OCI-LY3 (cell line): Measurements from ENCODE around the gene GHRHR.

Experiments used
- H2AFZ ChIP-seq: fragments of 200-600, 300-600 bp; shearing (Covaris generic); 2 replicates; pipeline ENCODE4 v1.6.0; 2014; ENCODE audit warnings: antibody characterized with exemption, low read depth, low read length
- H3K27ac ChIP-seq: fragments of 200-600, 300-600 bp; sonication (generic); 2 replicates; pipeline ENCODE4 v1.5.1; 2014; ENCODE audit warnings: mild to moderate bottlenecking, low read length, moderate library complexity, mixed read lengths
- H3K27me3 ChIP-seq: fragments of 200-600, 300-600 bp; sonication (generic); 2 replicates; pipeline ENCODE4 v1.6.1; 2014; ENCODE audit warnings: low read depth, low read length, mixed read lengths
- H3K36me3 ChIP-seq: fragments of 200-600, 300-600 bp; sonication (generic); replicated peaks from 2 replicates; pipeline ENCODE3; 2014; ENCODE audit warnings: low read depth, low read length, mixed read lengths
- H3K4me1 ChIP-seq: fragments of 300-600, 200-600 bp; sonication (generic); 2 replicates; pipeline ENCODE4 v1.6.1; 2014; ENCODE audit warnings: low read length, mixed read lengths
- H3K4me2 ChIP-seq: fragments of 200-600, 300-600 bp; sonication (generic); 2 replicates; pipeline ENCODE4 v1.6.1; 2014; ENCODE audit warnings: low read length, mixed read lengths
- H3K4me3 ChIP-seq: fragments of 300-600, 200-600 bp; sonication (generic); 2 replicates; pipeline ENCODE4 v1.5.1; 2014; ENCODE audit warnings: antibody characterized with exemption, mild to moderate bottlenecking, low read length, moderate library complexity
- H3K79me2 ChIP-seq: fragments of 300-600, 200-600 bp; shearing (Covaris generic); 2 replicates; pipeline ENCODE4 v1.6.1; 2014; ENCODE audit warnings: mild to moderate bottlenecking, low read length, mixed read lengths
- H3K9ac ChIP-seq: fragments of 300-600, 200-600 bp; shearing (Covaris generic); 2 replicates; pipeline ENCODE4 v1.6.0; 2014; ENCODE audit warnings: mild to moderate bottlenecking, low read length, moderate library complexity
- H3K9me3 ChIP-seq: fragments of 200-600, 300-600 bp; shearing (Covaris generic); 2 replicates; pipeline ENCODE4 v1.6.1; 2014; ENCODE audit warnings: low read length, mixed read lengths; ENCODE audit not compliant: insufficient read depth
- H4K20me1 ChIP-seq: fragments of 200-600, 300-600 bp; sonication (generic); 2 replicates; pipeline ENCODE4 v1.6.1; 2016; ENCODE audit warnings: low read length, mixed read lengths; ENCODE audit not compliant: insufficient read depth
- CTCF ChIP-seq: fragments of 200-600, 300-600 bp; sonication (generic); IDR thresholded peaks from 2 replicates; pipeline ENCODE4 v1.5.1; 2014; ENCODE audit warnings: antibody characterized with exemption, low read length, low read depth
- EZH2phosphoT487 ChIP-seq: fragments of 200-600 bp; shearing (Covaris generic); IDR thresholded peaks from 2 replicates; pipeline ENCODE4 v1.6.1; 2018; ENCODE audit warnings: antibody characterized with exemption, mixed run types, low read depth

Gene GHRHR

DNA sequence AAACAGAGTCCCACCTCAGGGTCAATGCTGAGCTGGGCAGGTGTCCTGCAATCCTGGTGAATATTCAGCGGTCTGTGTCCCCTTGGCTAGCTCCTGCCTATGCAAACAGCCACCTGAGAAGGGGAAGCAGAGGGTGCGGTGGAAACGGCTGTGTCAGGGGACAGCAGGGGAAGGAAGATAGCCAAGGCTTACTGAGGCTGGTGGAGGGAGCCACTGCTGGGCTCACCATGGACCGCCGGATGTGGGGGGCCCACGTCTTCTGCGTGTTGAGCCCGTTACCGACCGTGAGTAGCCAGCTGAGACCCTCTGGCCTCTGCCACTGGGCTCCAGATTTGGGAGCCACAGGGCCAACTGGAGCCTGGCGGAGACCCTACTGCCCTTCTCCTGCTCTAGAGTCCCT lies at the start of gene GHRHR:
Gene GHRHR, plus strand, starts transcription at position 112 of the 400 bp plus-strand sequence. Its CDS starts 116 bp downstream, at position 228.
- Histone ChIP-seq H3K79me2 (no peaks in the 10 kb centered on the region), H3K27me3 (no peaks in the 10 kb centered on the region), H2AFZ (no peak within 1 kb of the TSS), H3K4me3 (no peak within 1 kb of the TSS), H3K36me3 (no peaks in the 10 kb centered on the region), H3K27ac (no peak within 1 kb of the TSS), H3K9me3 (no peaks in the 10 kb centered on the region), H4K20me1 (no peaks in the 10 kb centered on the region), H3K9ac (no peak within 1 kb of the TSS), H3K4me2 (no peak within 1 kb of the TSS), H3K4me1 (peaks cover 7% of the 10 kb centered on the region)
- no peak for TF ChIP-seq CTCF
- no peak for TF ChIP-seq EZH2phosphoT487

GRCh38 chr7:30914596-30914995 lies 49.2 kb upstream of the GHRHR start:
- TF ChIP-seq CTCF (no peak), EZH2phosphoT487 (no peak)
- no peaks in the 10 kb centered on the region for H3K79me2 ChIP-seq
- no peaks in the 10 kb centered on the region for H3K27me3 ChIP-seq
- no peak overlapping the region for H2AFZ ChIP-seq
- H3K9ac ChIP-seq, result no peak overlapping the region
- H3K4me2 ChIP-seq, result no peak overlapping the region
- peaks cover 7% of the 10 kb centered on the region for H3K4me1 ChIP-seq
- H3K9me3 ChIP-seq, result no peaks in the 10 kb centered on the region
- no peak overlapping the region for H3K27ac ChIP-seq
- H4K20me1 ChIP-seq, result no peaks in the 10 kb centered on the region
- no peaks in the 10 kb centered on the region for H3K36me3 ChIP-seq
- H3K4me3 ChIP-seq, result no peak overlapping the region

DNA sequence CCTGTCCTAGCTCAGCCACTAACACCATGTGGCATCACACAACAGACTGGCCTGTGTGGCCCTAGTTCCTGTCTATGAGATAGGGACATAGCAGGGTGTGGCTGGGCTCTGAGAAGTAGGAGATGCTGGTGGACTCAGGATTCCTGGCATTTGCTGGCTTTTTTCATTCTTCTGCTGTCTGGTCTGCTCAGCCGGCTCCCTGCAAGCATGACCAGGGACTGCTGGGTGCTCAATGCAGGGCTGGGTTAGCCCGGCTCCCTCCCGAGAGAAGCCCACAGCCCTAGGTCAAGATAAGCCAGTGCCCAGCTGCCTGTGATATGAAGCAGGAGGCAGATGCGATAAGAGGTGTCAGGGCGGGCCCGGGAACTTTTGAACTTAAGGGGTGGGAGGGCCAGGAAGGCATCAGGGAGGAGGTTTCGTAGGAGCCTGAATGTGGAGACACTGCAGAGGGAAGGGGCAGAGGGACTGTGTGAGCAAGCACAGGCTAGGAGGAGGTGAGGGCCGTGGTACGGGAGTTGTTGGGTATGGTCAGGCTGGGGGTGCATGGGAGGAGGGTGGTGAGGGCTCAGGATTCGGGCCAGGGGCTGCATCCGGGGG lies 48.6 kb upstream of the GHRHR start:
- Histone ChIP-seq H3K4me3 (no peak overlapping the region), H3K4me2 (no peak overlapping the region)

GRCh38 chr7:30915751-30916150 lies 48.0 kb upstream of the GHRHR start:
- Histone ChIP-seq H3K4me2 (no peak overlapping the region), H4K20me1 (no peaks in the 10 kb centered on the region), H3K9ac (no peak overlapping the region), H2AFZ (no peak overlapping the region), H3K4me3 (no peak overlapping the region), H3K27ac (no peak overlapping the region), H3K36me3 (no peaks in the 10 kb centered on the region), H3K9me3 (no peaks in the 10 kb centered on the region), H3K27me3 (no peaks in the 10 kb centered on the region), H3K4me1 (peaks cover 2% of the 10 kb centered on the region), H3K79me2 (no peaks in the 10 kb centered on the region)
- no peak for TF ChIP-seq EZH2phosphoT487
- no peak for TF ChIP-seq CTCF

More for the DNA sequence above, 48.6 kb upstream of the GHRHR start:
- no peaks in the 10 kb centered on the region for H3K27me3 ChIP-seq
- no peaks in the 10 kb centered on the region for H3K79me2 ChIP-seq
- no peak overlapping the region for H3K27ac ChIP-seq
- no peaks in the 10 kb centered on the region for H3K36me3 ChIP-seq
- H3K9ac ChIP-seq, result no peak overlapping the region
- H4K20me1 ChIP-seq, result no peaks in the 10 kb centered on the region
- no peaks in the 10 kb centered on the region for H3K9me3 ChIP-seq
- H2AFZ ChIP-seq, result no peak overlapping the region
- TF ChIP-seq CTCF, result no peak
- TF ChIP-seq EZH2phosphoT487, result no peak
- peaks cover 7% of the 10 kb centered on the region for H3K4me1 ChIP-seq
